Upper lobe of right lung (tissue), 1 donor: ENCODE data around the gene LILRA2. TPM values are rescaled to one million over a fixed set of nuclear protein-coding genes. Genes with fewer than 3 reads are reported as not detected.
A peak's percentile ranks its signal among the peaks of the same experiment; 100 is the strongest.
"Not testable (repeated sequence)": the region's sequence is repeated elsewhere in the genome, so short reads cannot be mapped to it uniquely, and the experiment has no call there.

Source experiments
- ATAC-seq: fragments of 200-7000 bp; cut with Tn5 transposase; one replicate; pipeline ENCODE4 v1.9.1; 2020; ENCODE audit warnings: mild to moderate bottlenecking, moderate library complexity
- DNase-seq: peaks from one replicate; pipeline ENCODE4 v3.0.0-alpha.2; 2020
- H3K27ac ChIP-seq: fragments of 200-600 bp; one replicate; pipeline ENCODE4 v1.8.0; 2022
- H3K27me3 ChIP-seq: fragments of 200-600 bp; one replicate; pipeline ENCODE4 v1.8.0; 2022; ENCODE audit warnings: mild to moderate bottlenecking
- H3K36me3 ChIP-seq: fragments of 200-600 bp; one replicate; pipeline ENCODE4 v1.8.0; 2022
- H3K4me1 ChIP-seq: fragments of 200-600 bp; one replicate; pipeline ENCODE4 v1.8.0; 2022
- H3K4me3 ChIP-seq: fragments of 200-600 bp; one replicate; pipeline ENCODE4 v1.8.0; 2022; ENCODE audit warnings: mild to moderate bottlenecking
- H3K9me3 ChIP-seq: fragments of 200-600 bp; one replicate; pipeline ENCODE4 v1.8.0; 2022
- CTCF ChIP-seq: fragments of 200-600 bp; IDR thresholded peaks from one replicate; pipeline ENCODE4 v1.8.0; 2022; ENCODE audit warnings: antibody characterized with exemption
- intact Hi-C: fragments of 100-400 bp; cut with DNase I; formaldehyde crosslinking; loops from one replicate; pipeline ENCODE4 v1.11.0; 2022
- total RNA-seq: library from RNA; stranded (reverse); fragmentation: NEBNext Ultra II Directional; extraction: Animal tissue kit (Norgen Biotek cat#: 25700); gene quantifications from one replicate; pipeline ENCODE4 v1.2.1, GENCODE V29; 2021
- donor health status: DM: no; HTN: yes; CAD: no; lungs with severe emphysema.

The LILRA2 gene
- total RNA-seq, 1 donor from 2014 or later, result 15.4 TPM

GRCh38 chr19:54554896-54555295 lies 18.7 kb upstream of the LILRA2 start:
- no peaks in the 10 kb centered on the region for H3K36me3 ChIP-seq
- no peak overlapping the region for H3K4me3 ChIP-seq
- intact Hi-C loops, result no loop called here
- H3K27ac ChIP-seq, result no peak overlapping the region
- no peaks in the 10 kb centered on the region for H3K27me3 ChIP-seq
- TF ChIP-seq CTCF, result no peak
- ATAC-seq (no peak), DNase-seq (peak; percentile 39)
- no peaks in the 10 kb centered on the region for H3K4me1 ChIP-seq
- no peaks in the 10 kb centered on the region for H3K9me3 ChIP-seq

DNA sequence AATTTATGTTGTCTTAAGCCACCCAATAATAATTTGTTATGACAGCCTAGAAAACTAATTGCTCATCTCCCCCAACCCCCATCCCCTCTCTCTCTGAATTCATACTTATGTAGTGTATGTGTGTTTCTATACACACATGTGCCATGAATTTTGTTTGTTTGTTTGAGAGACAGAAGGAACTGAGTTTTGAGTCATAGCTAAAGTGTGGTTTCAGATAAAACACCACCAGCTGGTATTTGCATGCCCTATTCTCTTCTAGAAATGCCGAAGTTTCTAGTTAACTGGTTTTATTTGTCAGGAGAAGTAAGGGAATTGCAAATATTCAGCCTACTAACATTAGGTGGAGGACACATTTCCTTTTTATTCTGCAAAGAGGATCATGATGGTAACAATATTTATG lies 17.4 kb upstream of the LILRA2 start:
- Histone ChIP-seq H3K4me3 (no peak overlapping the region), H3K4me1 (no peaks in the 10 kb centered on the region), H3K27ac (no peak overlapping the region), H3K27me3 (no peaks in the 10 kb centered on the region), H3K36me3 (no peaks in the 10 kb centered on the region), H3K9me3 (no peaks in the 10 kb centered on the region)
- DNase-seq (no peak), ATAC-seq (no peak)
- no peak for TF ChIP-seq CTCF
- intact Hi-C loops, result no loop called here

DNA sequence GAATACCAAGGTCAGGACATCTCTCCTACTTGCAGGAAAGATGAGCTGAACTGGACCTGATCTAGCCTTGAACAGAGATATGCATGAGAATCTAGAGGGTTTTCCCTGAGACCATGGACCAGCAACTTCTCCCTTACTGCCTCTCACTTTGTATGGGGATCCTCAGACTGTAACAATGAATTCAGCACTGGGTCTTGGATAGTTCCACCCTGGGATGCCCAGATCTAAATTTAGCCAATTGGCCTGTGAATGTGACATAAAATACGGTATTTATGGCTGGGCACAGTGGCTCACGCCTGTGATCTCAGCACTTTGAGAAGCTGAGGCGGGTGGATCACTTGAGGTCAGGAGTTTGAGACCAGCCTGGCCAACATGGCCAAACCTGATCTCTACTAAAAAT lies 15.3 kb upstream of the LILRA2 start:
- no peak for TF ChIP-seq CTCF
- ATAC-seq, result no peak
- H3K27me3 ChIP-seq, result no peaks in the 10 kb centered on the region
- no peak overlapping the region for H3K27ac ChIP-seq
- no peak for DNase-seq
- H3K4me3 ChIP-seq, result no peak overlapping the region
- intact Hi-C loops, result no loop called here
- H3K36me3 ChIP-seq, result no peaks in the 10 kb centered on the region
- no peaks in the 10 kb centered on the region for H3K9me3 ChIP-seq
- H3K4me1 ChIP-seq, result no peaks in the 10 kb centered on the region

DNA sequence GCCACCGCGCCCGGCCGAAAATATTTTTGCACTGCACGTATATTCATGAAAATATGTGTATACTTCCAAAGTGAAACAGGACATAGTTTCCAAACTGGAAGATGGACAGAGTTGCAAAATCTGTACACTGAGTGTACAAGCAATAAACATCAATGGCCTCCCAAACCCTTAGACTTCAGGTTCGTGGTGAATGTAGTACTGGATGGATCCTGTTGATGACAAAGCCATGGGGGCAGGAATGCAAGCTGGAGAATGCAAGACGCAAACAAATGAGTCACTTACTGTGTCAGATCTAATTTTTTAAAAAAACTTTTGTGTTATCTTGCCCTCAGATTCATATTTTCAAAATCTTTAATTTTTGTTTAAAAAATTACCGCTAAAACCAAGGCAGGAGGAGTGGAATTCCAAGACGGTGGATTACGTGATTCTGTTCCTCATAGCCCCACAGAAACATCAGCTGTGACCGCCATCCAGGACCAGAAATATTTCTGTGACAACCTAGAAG lies 12.7 kb upstream of the LILRA2 start:
- Histone ChIP-seq H3K27me3 (no peaks in the 10 kb centered on the region), H3K9me3 (no peaks in the 10 kb centered on the region), H3K4me1 (no peaks in the 10 kb centered on the region), H3K36me3 (no peaks in the 10 kb centered on the region), H3K27ac (no peak overlapping the region), H3K4me3 (no peak overlapping the region)
- ATAC-seq, result no peak
- intact Hi-C loops, result no loop called here
- no peak for DNase-seq
- no peak for TF ChIP-seq CTCF

DNA sequence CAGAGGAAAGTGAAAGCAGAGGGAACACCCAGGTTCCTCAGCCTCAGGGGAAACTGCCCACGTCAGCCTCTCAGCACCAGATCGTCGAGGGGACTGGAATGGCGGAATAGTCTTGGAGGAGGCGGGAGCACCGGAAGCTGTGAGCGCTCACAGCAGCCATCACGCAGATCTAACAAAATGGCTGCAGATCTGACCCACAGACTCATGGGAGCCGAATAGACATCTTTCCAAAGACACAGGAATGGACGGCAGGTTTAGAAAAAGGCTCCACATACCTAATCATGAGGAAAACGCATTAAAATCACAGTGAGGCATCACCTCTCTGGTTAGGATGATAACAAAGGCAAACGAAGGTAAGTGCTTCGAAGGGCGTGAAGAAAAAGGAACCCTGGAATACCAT lies 11.8 kb upstream of the LILRA2 start:
- Histone ChIP-seq H3K9me3 (no peaks in the 10 kb centered on the region), H3K27ac (no peak overlapping the region), H3K36me3 (no peaks in the 10 kb centered on the region), H3K4me1 (no peaks in the 10 kb centered on the region), H3K27me3 (no peaks in the 10 kb centered on the region), H3K4me3 (no peak overlapping the region)
- no peak for TF ChIP-seq CTCF
- intact Hi-C loops, result no loop called here
- DNase-seq (peak; percentile 49), ATAC-seq (no peak)

GRCh38 chr19:54563206-54563605 lies 10.4 kb upstream of the LILRA2 start:
- H3K27me3 ChIP-seq, H3K9me3 ChIP-seq, ATAC-seq, H3K27ac ChIP-seq, H3K36me3 ChIP-seq, H3K4me3 ChIP-seq, intact Hi-C loops, H3K4me1 ChIP-seq: not testable (repeated sequence)
- peak; percentile 25 for DNase-seq
